SU-DHL-6 (cell line): ENCODE measurements around the gene ACBD5.

Source experiments
- H2AFZ ChIP-seq: fragments of 200-600 bp; sonication (generic); 2 replicates; pipeline ENCODE4 v1.6.1; 2014; ENCODE audit warnings: low read depth, mild to moderate bottlenecking, moderate library complexity, mixed read lengths, antibody characterized with exemption, low read length; ENCODE audit not compliant: severe bottlenecking
- H3F3A ChIP-seq: fragments of 200-600 bp; shearing (Covaris generic); 2 replicates; pipeline ENCODE4 v1.6.0; 2016; ENCODE audit warnings: antibody characterized with exemption, mild to moderate bottlenecking; ENCODE audit not compliant: insufficient read depth
- H3K27ac ChIP-seq: fragments of 200-600 bp; sonication (generic); 2 replicates; pipeline ENCODE4 v1.5.1; 2016; ENCODE audit warnings: low read depth, mild to moderate bottlenecking, low read length, moderate library complexity, mixed read lengths
- H3K27me3 ChIP-seq: fragments of 200-600 bp; sonication (generic), shearing (Covaris generic); 2 replicates; pipeline ENCODE4 v1.6.0; 2014; ENCODE audit warnings: mild to moderate bottlenecking, low read length
- H3K36me3 ChIP-seq: fragments of 200-600 bp; sonication (generic); 2 replicates; pipeline ENCODE4 v1.6.1; 2014; ENCODE audit warnings: mild to moderate bottlenecking, low read length, mixed read lengths
- H3K4me2 ChIP-seq: fragments of 300-600, 200-600 bp; shearing (Covaris generic), sonication (generic); 2 replicates; pipeline ENCODE4 v1.6.0; 2014; ENCODE audit warnings: low read length, low read depth, mild to moderate bottlenecking; ENCODE audit not compliant: poor library complexity, severe bottlenecking
- H3K4me3 ChIP-seq: fragments of 200-600 bp; sonication (generic); 2 replicates; pipeline ENCODE4 v1.5.1; 2014; ENCODE audit warnings: antibody characterized with exemption, low read length, mild to moderate bottlenecking, mixed read lengths; ENCODE audit not compliant: insufficient read depth, poor library complexity, severe bottlenecking
- H3K79me2 ChIP-seq: fragments of 200-600 bp; sonication (generic); 2 replicates; pipeline ENCODE4 v1.6.1; 2014; ENCODE audit warnings: mild to moderate bottlenecking, low read length, moderate library complexity; ENCODE audit not compliant: insufficient read depth
- H3K9ac ChIP-seq: fragments of 200-600 bp; sonication (generic); 2 replicates; pipeline ENCODE4 v1.7.0; 2014; ENCODE audit warnings: mild to moderate bottlenecking, low read length
- H3K9me2 ChIP-seq: fragments of 200-600 bp; sonication (generic); replicated peaks from 2 replicates; pipeline ENCODE4 v1.6.1; 2014; ENCODE audit warnings: low read length; ENCODE audit not compliant: insufficient read depth
- H3K9me3 ChIP-seq: fragments of 200-600 bp; sonication (generic); 2 replicates; pipeline ENCODE4 v1.6.1; 2014; ENCODE audit warnings: low read length, mixed read lengths; ENCODE audit not compliant: insufficient read depth
- H4K20me1 ChIP-seq: fragments of 200-600 bp; sonication (generic); 2 replicates; pipeline ENCODE4 v1.6.1; 2014; ENCODE audit warnings: low read depth, mild to moderate bottlenecking, antibody characterized with exemption, low read length, moderate library complexity, mixed read lengths
- EZH2phosphoT487 ChIP-seq: fragments of 200-600 bp; sonication (generic), shearing (Covaris generic); conservative IDR thresholded peaks from 2 replicates; pipeline ENCODE4 v1.6.1; 2018; ENCODE audit warnings: mild to moderate bottlenecking, antibody characterized with exemption, low read length, moderate library complexity, mixed read lengths
- TF ChIP-seq, protein P1 (sequence below): fragments of 200-600 bp; sonication (generic); IDR thresholded peaks from one replicate; pipeline ENCODE4 v1.5.1; 2017; ENCODE audit warnings: antibody characterized with exemption, mild to moderate bottlenecking, low read length, moderate library complexity; ENCODE audit not compliant: insufficient read depth, poor library complexity, severe bottlenecking

ACBD5 gene

DNA sequence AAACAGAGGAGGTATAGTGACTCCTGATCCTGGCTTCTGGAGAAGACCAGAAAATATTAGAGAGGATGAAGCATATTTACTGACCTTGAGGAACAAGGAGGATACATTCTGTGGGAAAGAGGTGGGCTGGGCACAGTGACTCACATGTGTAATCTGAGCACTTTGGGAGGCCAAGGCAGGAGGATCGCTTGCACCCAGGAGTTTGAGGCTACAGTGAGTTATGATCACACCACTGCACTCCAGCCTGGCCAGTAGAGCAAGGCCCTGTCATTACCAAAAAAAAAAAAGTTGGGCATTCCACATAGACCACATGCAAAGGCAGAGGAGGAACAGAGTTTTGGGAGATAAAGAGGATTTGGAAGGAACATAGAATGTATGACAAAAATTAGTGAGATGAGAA is 4.4 kb upstream of the ACBD5 start:
- Histone ChIP-seq H3K9me3 (no peaks in the 10 kb centered on the region), H3K27ac (no peak overlapping the region), H4K20me1 (no peaks in the 10 kb centered on the region), H3K4me2 (no peak overlapping the region), H3K27me3 (no peaks in the 10 kb centered on the region), H3F3A (peaks cover 36% of the 10 kb centered on the region), H3K4me3 (no peak overlapping the region), H3K79me2 (peaks cover 3% of the 10 kb centered on the region), H3K9me2 (no peaks in the 10 kb centered on the region), H3K9ac (no peak overlapping the region), H2AFZ (no peak overlapping the region), H3K36me3 (no peaks in the 10 kb centered on the region)
- TF ChIP-seq, protein P1, sequence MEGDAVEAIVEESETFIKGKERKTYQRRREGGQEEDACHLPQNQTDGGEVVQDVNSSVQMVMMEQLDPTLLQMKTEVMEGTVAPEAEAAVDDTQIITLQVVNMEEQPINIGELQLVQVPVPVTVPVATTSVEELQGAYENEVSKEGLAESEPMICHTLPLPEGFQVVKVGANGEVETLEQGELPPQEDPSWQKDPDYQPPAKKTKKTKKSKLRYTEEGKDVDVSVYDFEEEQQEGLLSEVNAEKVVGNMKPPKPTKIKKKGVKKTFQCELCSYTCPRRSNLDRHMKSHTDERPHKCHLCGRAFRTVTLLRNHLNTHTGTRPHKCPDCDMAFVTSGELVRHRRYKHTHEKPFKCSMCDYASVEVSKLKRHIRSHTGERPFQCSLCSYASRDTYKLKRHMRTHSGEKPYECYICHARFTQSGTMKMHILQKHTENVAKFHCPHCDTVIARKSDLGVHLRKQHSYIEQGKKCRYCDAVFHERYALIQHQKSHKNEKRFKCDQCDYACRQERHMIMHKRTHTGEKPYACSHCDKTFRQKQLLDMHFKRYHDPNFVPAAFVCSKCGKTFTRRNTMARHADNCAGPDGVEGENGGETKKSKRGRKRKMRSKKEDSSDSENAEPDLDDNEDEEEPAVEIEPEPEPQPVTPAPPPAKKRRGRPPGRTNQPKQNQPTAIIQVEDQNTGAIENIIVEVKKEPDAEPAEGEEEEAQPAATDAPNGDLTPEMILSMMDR: no peak
- no peak for TF ChIP-seq EZH2phosphoT487

DNA sequence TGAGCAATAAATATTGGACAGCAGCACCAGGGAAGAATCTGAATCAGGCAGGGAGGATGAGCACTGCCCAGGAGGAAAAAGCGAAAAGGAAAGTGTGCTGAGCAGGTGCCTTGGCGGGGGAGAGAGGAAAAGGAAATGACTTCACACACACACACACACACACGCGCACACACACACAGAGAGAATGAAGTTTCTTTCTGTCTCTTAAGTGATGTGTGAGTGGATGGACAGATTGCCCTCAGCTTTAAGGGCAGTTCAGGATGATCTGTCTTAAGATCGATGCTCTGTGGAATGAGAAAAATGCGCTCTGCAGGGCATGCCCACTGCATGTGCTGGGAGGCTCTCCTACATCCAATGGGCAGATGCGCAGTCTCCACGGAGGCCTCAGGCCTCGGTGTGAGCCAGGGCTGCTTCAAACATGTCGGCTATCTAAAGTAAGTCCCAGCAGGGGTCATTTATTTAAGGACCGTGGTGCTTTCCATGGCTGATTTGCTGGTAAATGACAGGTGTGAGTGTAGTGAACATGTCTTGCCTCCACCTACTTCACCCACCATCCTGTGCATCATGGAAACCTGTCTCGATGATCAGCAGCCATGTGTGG is 2.5 kb upstream of the ACBD5 start:
- no peaks in the 10 kb centered on the region for H3K36me3 ChIP-seq
- no peaks in the 10 kb centered on the region for H3K9me3 ChIP-seq
- no peak for TF ChIP-seq EZH2phosphoT487
- TF ChIP-seq, protein P1: no peak
- H4K20me1 ChIP-seq: no peaks in the 10 kb centered on the region
- peak overlapping the region; percentile 99 for H3K27ac ChIP-seq
- peak overlapping the region; percentile 78 for H3K4me3 ChIP-seq
- peaks cover 22% of the 10 kb centered on the region for H3K79me2 ChIP-seq
- H3K27me3 ChIP-seq: no peaks in the 10 kb centered on the region
- H2AFZ ChIP-seq: peak overlapping the region; percentile 62
- H3K9me2 ChIP-seq: no peaks in the 10 kb centered on the region
- peak overlapping the region; percentile 96 for H3K4me2 ChIP-seq
- H3K9ac ChIP-seq: peak overlapping the region; percentile 76
- peaks cover 36% of the 10 kb centered on the region for H3F3A ChIP-seq

DNA sequence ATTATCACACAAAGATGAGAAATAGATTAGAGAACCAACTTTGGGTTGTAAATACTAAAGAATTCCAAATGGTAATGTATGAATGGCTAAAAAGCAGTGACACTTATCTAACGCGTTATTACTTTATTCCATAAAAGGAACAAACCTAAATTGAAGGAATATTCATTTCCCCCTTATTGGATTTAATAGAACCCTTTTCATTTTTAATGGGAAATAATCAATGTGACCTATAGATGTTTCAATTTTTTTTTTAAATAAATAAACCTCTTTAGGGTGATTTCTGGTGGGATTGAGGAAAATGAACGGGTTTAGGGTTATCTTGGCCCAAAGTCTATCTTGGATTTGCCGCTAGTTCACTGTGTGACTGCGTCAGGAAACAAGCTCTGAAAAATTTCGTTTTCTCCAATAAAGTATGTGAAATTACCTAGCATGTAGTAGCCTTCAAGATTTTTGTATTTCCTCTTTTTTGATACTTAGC is 1.9 kb upstream of the ACBD5 start:
- Histone ChIP-seq H3K9me2 (no peaks in the 10 kb centered on the region), H3K9ac (peak overlapping the region; percentile 76), H3K9me3 (no peaks in the 10 kb centered on the region), H3K79me2 (peaks cover 24% of the 10 kb centered on the region), H4K20me1 (no peaks in the 10 kb centered on the region), H3K4me3 (peak overlapping the region; percentile 78), H3K4me2 (peak overlapping the region; percentile 96), H3K27ac (peak overlapping the region; percentile 99), H3F3A (peaks cover 36% of the 10 kb centered on the region), H3K27me3 (no peaks in the 10 kb centered on the region), H3K36me3 (no peaks in the 10 kb centered on the region), H2AFZ (no peak overlapping the region)
- TF ChIP-seq, protein P1: peak; percentile 5
- no peak for TF ChIP-seq EZH2phosphoT487
